Natural killer cell (primary cell): ENCODE results near the gene EIPR1. TPM values are rescaled to one million over a fixed set of nuclear protein-coding genes. Genes with fewer than 3 reads are reported as not detected.

Experiments used
- ATAC-seq, 3 donors: fragments of 150-1000 bp in 2 of 3; fragments of 200-7000 bp in 1 of 3; cut with Tn5 transposase; 1 replicate in 1 of 3; 2 replicates in 2 of 3; pipeline ENCODE4 v1.10.0; 2021; ENCODE audit warnings: mild to moderate bottlenecking in 2 of 3, moderate library complexity in 2 of 3
- DNase-seq, 2 donors: peaks; one replicate each; pipeline versions ENCODE4 v3.0.0 to v3.0.0-alpha.2; 2013 to 2021; ENCODE audit warnings: mixed read lengths in 1 of 2
- H3K27ac ChIP-seq: one replicate; pipeline ENCODE4 v1.5.1; 2013; ENCODE audit warnings: mild to moderate bottlenecking, low read length
- H3K27me3 ChIP-seq: one replicate; pipeline ENCODE4 v1.6.1; 2013; ENCODE audit warnings: low read length; ENCODE audit not compliant: control insufficient read depth, insufficient read depth
- H3K36me3 ChIP-seq: one replicate; pipeline ENCODE4 v1.6.1; 2013; ENCODE audit warnings: low read length; ENCODE audit not compliant: control insufficient read depth, insufficient read depth
- H3K4me1 ChIP-seq: one replicate; pipeline ENCODE4 v1.6.1; 2013; ENCODE audit warnings: low read length; ENCODE audit not compliant: control insufficient read depth, insufficient read depth
- H3K4me3 ChIP-seq: one replicate; pipeline ENCODE4 v1.5.1; 2013; ENCODE audit warnings: low read length
- H3K9me3 ChIP-seq: one replicate; pipeline ENCODE4 v1.6.1; 2013; ENCODE audit warnings: low read length; ENCODE audit not compliant: control insufficient read depth, insufficient read depth
- H3K27ac Mint-ChIP-seq, 2 donors: one replicate each; pipeline ENCODE4 v1.8.0; 2022; ENCODE audit warnings: mild to moderate bottlenecking in 2 of 2, mixed read lengths in 2 of 2, moderate library complexity in 1 of 2
- H3K27me3 Mint-ChIP-seq, 2 donors: one replicate each; pipeline ENCODE4 v1.8.0; 2022; ENCODE audit warnings: low read depth in 2 of 2, mixed read lengths in 2 of 2
- H3K36me3 Mint-ChIP-seq: one replicate; pipeline ENCODE4 v1.8.0; 2022; ENCODE audit warnings: mixed read lengths
- H3K4me1 Mint-ChIP-seq, 2 donors: one replicate each; pipeline ENCODE4 v1.8.0; 2022; ENCODE audit warnings: mixed read lengths in 2 of 2
- H3K4me3 Mint-ChIP-seq: one replicate; pipeline ENCODE4 v1.8.0; 2022; ENCODE audit warnings: mild to moderate bottlenecking, moderate library complexity, mixed read lengths
- H3K9me3 Mint-ChIP-seq, 2 donors: one replicate each; pipeline ENCODE4 v1.8.0; 2022; ENCODE audit warnings: mixed read lengths in 2 of 2
- WGBS: methylation state at CpG from one replicate; pipeline ENCODE4 v1.1.7; 2013; ENCODE audit warnings: missing lambda C conversion rate; ENCODE audit not compliant: insufficient coverage; 5-methylcytosine and 5-hydroxymethylcytosine counted together
- intact Hi-C: fragments of 100-400 bp; cut with micrococcal nuclease; formaldehyde crosslinking; loops from one replicate; pipeline ENCODE4 v1.14.2; 2022
- total RNA-seq, 4 donors: library from RNA; stranded (reverse); fragments of 120-200 nt in 1 of 4; gene quantifications; one replicate each; pipeline versions ENCODE4 v1.2.3 to v1.2.4, GENCODE V29; 2013 to 2022
- TF ChIP-seq, protein P1 (sequence below): fragments of 200-600 bp; IDR thresholded peaks from one replicate; pipeline ENCODE4 v1.8.0; 2022; ENCODE audit warnings: antibody characterized with exemption

Gene EIPR1
- total RNA-seq, 3 donors from 2014 or later (not counting 1 experiment from before 2014, with no cell fraction given) = 26.8 to 28.8 (median 27.9) TPM

DNA sequence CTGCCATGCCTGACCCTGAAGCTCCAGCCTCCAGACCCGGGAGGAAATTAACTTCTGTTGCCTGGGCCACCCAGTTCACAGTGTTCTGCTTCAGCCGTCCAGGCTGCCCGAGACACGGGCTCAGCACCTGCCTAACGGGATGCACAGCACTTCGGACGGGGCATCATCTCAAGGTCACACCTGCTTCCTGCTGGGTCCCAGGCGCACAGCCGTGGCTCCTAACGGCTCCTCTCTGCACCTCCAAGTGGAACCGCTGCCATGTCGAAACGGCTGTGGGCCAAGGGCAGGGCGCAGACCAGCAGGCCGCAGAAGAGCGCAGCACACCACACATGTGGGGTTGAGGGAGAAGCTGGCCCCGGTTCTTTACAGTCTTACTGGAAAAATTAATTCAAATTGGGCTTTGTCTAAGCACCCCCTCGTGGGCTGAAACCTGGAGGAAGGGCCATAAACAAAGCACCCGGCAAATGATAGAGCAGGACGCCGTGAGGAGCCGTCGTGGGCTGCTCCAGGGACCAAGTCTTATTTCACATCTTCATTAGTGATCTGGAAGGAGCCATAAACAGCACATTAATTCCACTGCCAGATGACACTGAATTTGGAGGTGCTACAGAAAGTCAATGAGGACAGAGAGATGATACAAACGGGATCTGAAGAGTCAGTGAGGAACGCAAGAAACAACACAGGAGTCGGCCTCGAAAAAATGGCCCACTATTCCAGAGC lies 59.6 kb downstream of the EIPR1 start:
- 97% methylated on average over 27 of the region's 27 CpGs for WGBS

DNA sequence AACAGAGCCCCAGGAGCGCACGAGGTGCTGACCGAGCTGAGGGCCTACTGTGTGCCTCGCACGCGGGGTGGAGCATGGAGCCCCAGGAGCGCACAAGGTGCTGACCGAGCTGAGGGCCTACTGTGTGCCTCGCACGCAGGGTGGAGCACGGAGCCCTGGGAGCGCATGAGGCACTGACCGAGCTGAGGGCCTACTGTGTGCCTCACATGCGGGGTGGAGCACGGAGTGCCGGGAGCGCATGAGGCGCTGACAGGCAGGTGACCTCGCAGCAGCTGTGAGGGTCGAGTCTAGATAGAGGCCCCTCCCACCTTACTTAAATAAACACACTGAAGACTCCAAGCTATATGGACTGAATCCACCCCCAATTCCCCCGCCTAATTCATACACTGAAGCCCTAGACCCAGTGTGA lies 60.3 kb downstream of the EIPR1 start:
- TF ChIP-seq, protein P1, sequence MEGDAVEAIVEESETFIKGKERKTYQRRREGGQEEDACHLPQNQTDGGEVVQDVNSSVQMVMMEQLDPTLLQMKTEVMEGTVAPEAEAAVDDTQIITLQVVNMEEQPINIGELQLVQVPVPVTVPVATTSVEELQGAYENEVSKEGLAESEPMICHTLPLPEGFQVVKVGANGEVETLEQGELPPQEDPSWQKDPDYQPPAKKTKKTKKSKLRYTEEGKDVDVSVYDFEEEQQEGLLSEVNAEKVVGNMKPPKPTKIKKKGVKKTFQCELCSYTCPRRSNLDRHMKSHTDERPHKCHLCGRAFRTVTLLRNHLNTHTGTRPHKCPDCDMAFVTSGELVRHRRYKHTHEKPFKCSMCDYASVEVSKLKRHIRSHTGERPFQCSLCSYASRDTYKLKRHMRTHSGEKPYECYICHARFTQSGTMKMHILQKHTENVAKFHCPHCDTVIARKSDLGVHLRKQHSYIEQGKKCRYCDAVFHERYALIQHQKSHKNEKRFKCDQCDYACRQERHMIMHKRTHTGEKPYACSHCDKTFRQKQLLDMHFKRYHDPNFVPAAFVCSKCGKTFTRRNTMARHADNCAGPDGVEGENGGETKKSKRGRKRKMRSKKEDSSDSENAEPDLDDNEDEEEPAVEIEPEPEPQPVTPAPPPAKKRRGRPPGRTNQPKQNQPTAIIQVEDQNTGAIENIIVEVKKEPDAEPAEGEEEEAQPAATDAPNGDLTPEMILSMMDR = no peak
- no peak for DNase-seq
- Histone ChIP-seq H3K27me3 (no peaks in the 10 kb centered on the region), H3K36me3 (peaks cover 3% of the 10 kb centered on the region), H3K4me3 (no peak overlapping the region), H3K4me1 (peaks cover 14% of the 10 kb centered on the region), H3K9me3 (no peaks in the 10 kb centered on the region), H3K27ac (no peak overlapping the region)
- Mint-ChIP-seq H3K9me3 (peaks cover 0 to 2% of the 10 kb centered on the region in 2 donors), H3K27me3 (no peaks in the 10 kb centered on the region), H3K36me3 (no peaks in the 10 kb centered on the region), H3K4me1 (peaks cover 33 to 43% of the 10 kb centered on the region in 2 donors), H3K27ac (no peak overlapping the region), H3K4me3 (no peak overlapping the region)
- intact Hi-C loops = no loop called here
- ATAC-seq = no peak
- WGBS = 97% methylated on average over 21 of the region's 21 CpGs

More for the DNA sequence above, 59.6 kb downstream of the EIPR1 start:
- Mint-ChIP-seq H3K4me3 (no peak overlapping the region), H3K9me3 (peaks cover 0 to 2% of the 10 kb centered on the region in 2 donors), H3K27me3 (no peaks in the 10 kb centered on the region), H3K27ac (no peak overlapping the region), H3K36me3 (no peaks in the 10 kb centered on the region), H3K4me1 (peaks cover 27 to 36% of the 10 kb centered on the region in 2 donors)
- ATAC-seq (no peak), DNase-seq (no peak)
- TF ChIP-seq, protein P1 = no peak
- Histone ChIP-seq H3K27me3 (no peaks in the 10 kb centered on the region), H3K4me1 (peaks cover 7% of the 10 kb centered on the region), H3K4me3 (no peak overlapping the region), H3K36me3 (peaks cover 3% of the 10 kb centered on the region), H3K9me3 (no peaks in the 10 kb centered on the region), H3K27ac (no peak overlapping the region)
- intact Hi-C loops = no loop called here

DNA sequence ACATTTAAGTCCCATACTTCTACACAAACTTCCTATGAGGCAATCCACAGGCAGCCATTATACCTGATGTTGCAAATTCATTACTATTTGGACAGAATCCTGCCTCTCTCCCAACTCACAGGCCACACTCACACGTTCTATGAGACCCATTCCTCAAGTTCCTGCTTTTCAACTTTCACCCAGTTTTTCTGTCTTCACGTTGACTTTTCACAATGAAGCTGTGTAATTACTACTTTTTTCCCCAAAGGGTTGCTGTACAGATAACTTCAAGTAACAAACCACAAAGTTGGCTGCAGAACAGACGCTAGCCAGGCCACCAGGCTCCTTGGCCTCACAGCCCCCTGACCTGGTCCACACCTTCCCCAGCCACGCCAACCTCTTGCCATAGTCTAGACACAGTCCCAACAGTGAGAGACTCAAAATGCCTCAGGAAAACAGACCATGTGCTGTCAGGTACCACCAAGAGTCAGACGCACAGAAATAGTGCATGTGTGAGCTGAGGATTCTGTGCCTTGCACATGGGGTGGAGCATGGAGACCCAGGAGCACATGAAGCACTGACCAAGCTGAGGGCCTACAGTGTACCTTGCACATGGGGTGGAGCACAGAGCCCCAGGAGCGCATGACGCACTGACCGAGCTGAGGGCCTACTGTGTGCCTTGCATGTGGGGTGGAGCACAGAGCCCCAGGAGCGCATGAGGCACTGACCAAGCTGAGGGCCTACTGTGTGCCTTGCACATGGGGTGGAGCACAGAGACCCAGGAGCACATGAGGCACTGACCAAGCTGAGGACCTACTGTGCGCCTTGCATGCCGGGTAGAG lies 61.0 kb downstream of the EIPR1 start:
- Mint-ChIP-seq H3K36me3 (no peaks in the 10 kb centered on the region), H3K9me3 (peaks cover 0 to 2% of the 10 kb centered on the region in 2 donors), H3K4me3 (no peak overlapping the region), H3K27me3 (no peaks in the 10 kb centered on the region), H3K4me1 (peaks cover 33 to 49% of the 10 kb centered on the region in 2 donors), H3K27ac (peak overlapping the region in 1 of 2 donors; percentile 51)
- ATAC-seq = no peak
- no peak overlapping the region for H3K27ac ChIP-seq
- intact Hi-C loops = no loop called here
- no peaks in the 10 kb centered on the region for H3K9me3 ChIP-seq
- WGBS = 89% methylated on average over 11 of the region's 11 CpGs
- no peak overlapping the region for H3K4me3 ChIP-seq
- TF ChIP-seq, protein P1 = no peak
- H3K4me1 ChIP-seq = peaks cover 20% of the 10 kb centered on the region
- peaks cover 3% of the 10 kb centered on the region for H3K36me3 ChIP-seq
- no peaks in the 10 kb centered on the region for H3K27me3 ChIP-seq
- no peak for DNase-seq
